Measurements from ENCODE around the gene ATP6V0C.

DNA sequence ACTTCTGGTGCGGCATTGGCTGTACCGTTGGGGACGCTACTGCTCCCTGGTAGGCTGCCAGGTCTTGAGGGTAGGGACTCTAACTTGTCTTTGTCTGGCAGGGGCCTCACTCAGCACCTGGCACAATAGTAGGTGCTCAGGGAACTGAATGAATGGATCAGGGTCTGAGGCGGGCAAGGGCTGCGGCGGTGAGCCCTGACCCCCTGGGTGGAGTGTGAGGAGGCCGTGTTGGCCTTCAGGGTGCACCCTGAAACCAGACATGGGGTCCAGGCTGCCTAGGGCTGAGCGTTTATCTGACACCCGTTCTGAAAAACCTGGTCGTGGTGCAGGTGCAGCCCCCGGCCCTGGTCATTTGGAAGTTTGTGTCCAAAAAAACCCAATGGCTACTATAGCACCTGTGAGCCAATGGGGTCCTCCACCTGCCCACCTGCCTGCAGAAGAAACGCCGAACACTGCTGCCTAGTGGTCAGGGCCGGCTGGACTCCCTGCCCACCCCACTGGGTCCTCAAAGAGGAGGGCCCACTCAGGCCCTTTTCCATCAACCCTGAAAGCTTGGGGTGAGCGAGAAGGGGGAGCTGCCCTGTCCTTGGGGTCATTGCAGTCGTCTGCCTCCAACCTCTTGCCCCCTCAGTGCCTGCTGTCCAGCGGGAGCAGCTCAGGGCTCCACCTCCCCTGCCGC, 4.9 kb upstream of the ATP6V0C start:
- TF ChIP-seq TAF1 (IDR thresholded peaks at IDR 0.05; ENCODE audit: borderline replicate concordance, insufficient read depth, low read length) (no peak), SIN3A (IDR thresholded peaks at IDR 0.05; ENCODE audit: borderline replicate concordance, insufficient read depth, low read length) (no peak), POLR2AphosphoS5 (IDR thresholded peaks at IDR 0.05; ENCODE audit: low read depth, low read length) (no peak), FOXP2 (optimal IDR thresholded peaks at IDR 0.05; ENCODE audit: borderline replicate concordance, extremely low read depth, extremely low read length, insufficient read depth) (no peak)
- TF ChIP-seq, protein P1, sequence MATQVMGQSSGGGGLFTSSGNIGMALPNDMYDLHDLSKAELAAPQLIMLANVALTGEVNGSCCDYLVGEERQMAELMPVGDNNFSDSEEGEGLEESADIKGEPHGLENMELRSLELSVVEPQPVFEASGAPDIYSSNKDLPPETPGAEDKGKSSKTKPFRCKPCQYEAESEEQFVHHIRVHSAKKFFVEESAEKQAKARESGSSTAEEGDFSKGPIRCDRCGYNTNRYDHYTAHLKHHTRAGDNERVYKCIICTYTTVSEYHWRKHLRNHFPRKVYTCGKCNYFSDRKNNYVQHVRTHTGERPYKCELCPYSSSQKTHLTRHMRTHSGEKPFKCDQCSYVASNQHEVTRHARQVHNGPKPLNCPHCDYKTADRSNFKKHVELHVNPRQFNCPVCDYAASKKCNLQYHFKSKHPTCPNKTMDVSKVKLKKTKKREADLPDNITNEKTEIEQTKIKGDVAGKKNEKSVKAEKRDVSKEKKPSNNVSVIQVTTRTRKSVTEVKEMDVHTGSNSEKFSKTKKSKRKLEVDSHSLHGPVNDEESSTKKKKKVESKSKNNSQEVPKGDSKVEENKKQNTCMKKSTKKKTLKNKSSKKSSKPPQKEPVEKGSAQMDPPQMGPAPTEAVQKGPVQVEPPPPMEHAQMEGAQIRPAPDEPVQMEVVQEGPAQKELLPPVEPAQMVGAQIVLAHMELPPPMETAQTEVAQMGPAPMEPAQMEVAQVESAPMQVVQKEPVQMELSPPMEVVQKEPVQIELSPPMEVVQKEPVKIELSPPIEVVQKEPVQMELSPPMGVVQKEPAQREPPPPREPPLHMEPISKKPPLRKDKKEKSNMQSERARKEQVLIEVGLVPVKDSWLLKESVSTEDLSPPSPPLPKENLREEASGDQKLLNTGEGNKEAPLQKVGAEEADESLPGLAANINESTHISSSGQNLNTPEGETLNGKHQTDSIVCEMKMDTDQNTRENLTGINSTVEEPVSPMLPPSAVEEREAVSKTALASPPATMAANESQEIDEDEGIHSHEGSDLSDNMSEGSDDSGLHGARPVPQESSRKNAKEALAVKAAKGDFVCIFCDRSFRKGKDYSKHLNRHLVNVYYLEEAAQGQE (IDR thresholded peaks at IDR 0.05; ENCODE audit: insufficient read depth in 1 of 2, low read depth in 2 of 2, low read length in 2 of 2), result no peak

Data from PFSK-1 (cell line).